ENCODE data around the gene CYBB. TPM values are rescaled to one million over a fixed set of nuclear protein-coding genes. Genes with fewer than 3 reads are reported as not detected.

CYBB gene
- total and polyA plus RNA-seq, 2 of the 4 experiments (the other 2 are of a cell fraction) = not detected

- H3K4me3 ChIP-seq (ENCODE audit: insufficient read depth, low read depth, low read length) = no peak overlapping the region
- no peak overlapping the region for H4K91ac ChIP-seq (ENCODE audit: insufficient read depth, low read depth, low read length)
- H3K4me1 ChIP-seq (ENCODE audit: control insufficient read depth, insufficient read depth, low read length) = no peaks in the 10 kb centered on the region
- H4K20me1 ChIP-seq (ENCODE audit: insufficient read depth, low read length) = no peaks in the 10 kb centered on the region
- H3K14ac ChIP-seq (replicated peaks; ENCODE audit: low read depth, low read length) = no peak overlapping the region
- H2AK9ac ChIP-seq (replicated peaks; ENCODE audit: low read depth, low read length, poor library complexity) = no peak overlapping the region
- no peak overlapping the region for H2AK5ac ChIP-seq (ENCODE audit: low read depth, low read length)
- H3K23ac ChIP-seq (ENCODE audit: low read depth, low read length) = no peak overlapping the region
- no peak overlapping the region for H3K56ac ChIP-seq (ENCODE audit: extremely low read depth, insufficient read depth, low read length)
- no peak overlapping the region for H4K8ac ChIP-seq (ENCODE audit: low read depth in 2 of 2, low read length in 2 of 2)
- no peak overlapping the region for H3K4ac ChIP-seq (ENCODE audit: low read depth, low read length)
- ChIA-PET CTCF (interaction anchor here (0.7 to 1.9 kb wide), 2 partner anchors 8 to 13 kb away, joined by 3 to 4 read pairs; no protein-coding TSS in a partner anchor), POLR2A (ENCODE audit: unreplicated experiment) (no interaction called here)
- H3K4me2 ChIP-seq (ENCODE audit: low read depth, low read length) = no peak overlapping the region
- H4K5ac ChIP-seq (ENCODE audit: low read depth, low read length) = no peak overlapping the region
- H3K36me3 ChIP-seq (ENCODE audit: control insufficient read depth, insufficient read depth, low read length) = no peaks in the 10 kb centered on the region
- no peaks in the 10 kb centered on the region for H3K9me3 ChIP-seq (ENCODE audit: control insufficient read depth, insufficient read depth, low read length)
- no peak overlapping the region for H2BK120ac ChIP-seq (ENCODE audit: low read depth, low read length)
- H3K9ac ChIP-seq (ENCODE audit: low read depth, low read length) = no peak overlapping the region
- H3K9me1 ChIP-seq (ENCODE audit: insufficient read depth, low read length) = no peaks in the 10 kb centered on the region
- dilution Hi-C loops (cut with HindIII; ENCODE audit: low sequenced_read_pairs, unreplicated experiment) (no loop called here), intact Hi-C loops (cut with micrococcal nuclease) (no loop called here), in situ Hi-C loops (cut with MboI; ENCODE audit: low sequenced_read_pairs) (no loop called here)
- TF ChIP-seq RFX5 (IDR thresholded peaks at IDR 0.05; ENCODE audit: low read depth, low read length) (no peak), NFE2L2 (IDR thresholded peaks at IDR 0.05; ENCODE audit: low read depth, low read length) (no peak), CTCF (conservative IDR thresholded peaks at IDR 0.05; ENCODE audit: low read depth, low read length) (no peak), CHD1 (IDR thresholded peaks at IDR 0.05; ENCODE audit: low read depth, low read length) (no peak), MAZ (IDR thresholded peaks at IDR 0.05; ENCODE audit: borderline replicate concordance, low read depth, low read length) (no peak), BHLHE40 (IDR thresholded peaks at IDR 0.05; ENCODE audit: low read depth, low read length) (no peak), MXI1 (IDR thresholded peaks at IDR 0.05; ENCODE audit: borderline replicate concordance, low read depth, low read length) (no peak), ELK1 (IDR thresholded peaks at IDR 0.05; ENCODE audit: borderline replicate concordance, low read depth, low read length) (no peak), MAFK (IDR thresholded peaks at IDR 0.05; ENCODE audit: low read depth, low read length) (no peak), USF2 (IDR thresholded peaks at IDR 0.05; ENCODE audit: low read depth, low read length) (no peak)
- no peak overlapping the region for H2BK5ac ChIP-seq (ENCODE audit: low read depth, low read length, poor library complexity, severe bottlenecking)
- H3K27me3 ChIP-seq (ENCODE audit: control insufficient read depth, insufficient read depth, low read length) = peaks cover 7% of the 10 kb centered on the region
- no TSS peak for BruUV-seq (replicated peaks)
- DNase-seq (no peak), ATAC-seq (ENCODE audit: low read depth) (no peak)
- no peaks in the 10 kb centered on the region for H3K79me1 ChIP-seq (ENCODE audit: low read depth in 1 of 2, low read length in 2 of 2)
- H2AFZ ChIP-seq (replicated peaks; ENCODE audit: low read length, poor library complexity) = no peak overlapping the region
- WGBS, 2 experiments (ENCODE audit: extremely low coverage in 2 of 2, insufficient read length in 1 of 2) = no CpG with 5 or more reads among the region's 4 CpGs
- H3K27ac ChIP-seq (ENCODE audit: insufficient read depth, low read length) = no peak overlapping the region
- no peak overlapping the region for H2BK15ac ChIP-seq (ENCODE audit: low read depth, low read length)
- no peak overlapping the region for H2BK20ac ChIP-seq (ENCODE audit: low read depth, low read length)
- no peak overlapping the region for H3K18ac ChIP-seq (ENCODE audit: low read depth, low read length)
Measured at GRCh38 chrX:37816766-37817165, 36.9 kb downstream of the CYBB start.

All from IMR-90 (cell line).